Measurements from ENCODE around the gene DCP1B.

The DCP1B gene

GRCh38 chr12:1915082-1915968 is 88.9 kb downstream of the DCP1B start:
- Histone ChIP-seq H3K4me1 (ENCODE audit: control insufficient read depth, insufficient read depth, low read length) (peaks cover 3% of the 10 kb centered on the region), H3K4me3 (ENCODE audit: low read length) (no peak overlapping the region), H3K9me3 (ENCODE audit: control insufficient read depth, low read length) (peaks cover 3% of the 10 kb centered on the region), H3K36me3 (ENCODE audit: control insufficient read depth, insufficient read depth, low read length, severe bottlenecking) (no peaks in the 10 kb centered on the region), H3K9ac (ENCODE audit: low read length) (no peak overlapping the region), H3K27me3 (replicated peaks; ENCODE audit: control insufficient read depth, insufficient read depth, low read length) (peaks cover 53% of the 10 kb centered on the region)
- DNase-seq (ENCODE audit: low read depth): no peak

GRCh38 chr12:1914114-1914911 is 89.9 kb downstream of the DCP1B start:
- no peak overlapping the region for H3K9ac ChIP-seq (ENCODE audit: low read length)
- DNase-seq (ENCODE audit: low read depth): no peak
- H3K9me3 ChIP-seq (ENCODE audit: control insufficient read depth, low read length): peaks cover 5% of the 10 kb centered on the region
- H3K36me3 ChIP-seq (ENCODE audit: control insufficient read depth, insufficient read depth, low read length, severe bottlenecking): no peaks in the 10 kb centered on the region
- H3K27me3 ChIP-seq (replicated peaks; ENCODE audit: control insufficient read depth, insufficient read depth, low read length): peaks cover 55% of the 10 kb centered on the region
- no peak overlapping the region for H3K4me3 ChIP-seq (ENCODE audit: low read length)
- peaks cover 3% of the 10 kb centered on the region for H3K4me1 ChIP-seq (ENCODE audit: control insufficient read depth, insufficient read depth, low read length)

GRCh38 chr12:1913377-1914113 is 90.7 kb downstream of the DCP1B start:
- no peak for DNase-seq (ENCODE audit: low read depth)
- peaks cover 48% of the 10 kb centered on the region for H3K27me3 ChIP-seq (replicated peaks; ENCODE audit: control insufficient read depth, insufficient read depth, low read length)
- no peaks in the 10 kb centered on the region for H3K4me1 ChIP-seq (ENCODE audit: control insufficient read depth, insufficient read depth, low read length)

DNA sequence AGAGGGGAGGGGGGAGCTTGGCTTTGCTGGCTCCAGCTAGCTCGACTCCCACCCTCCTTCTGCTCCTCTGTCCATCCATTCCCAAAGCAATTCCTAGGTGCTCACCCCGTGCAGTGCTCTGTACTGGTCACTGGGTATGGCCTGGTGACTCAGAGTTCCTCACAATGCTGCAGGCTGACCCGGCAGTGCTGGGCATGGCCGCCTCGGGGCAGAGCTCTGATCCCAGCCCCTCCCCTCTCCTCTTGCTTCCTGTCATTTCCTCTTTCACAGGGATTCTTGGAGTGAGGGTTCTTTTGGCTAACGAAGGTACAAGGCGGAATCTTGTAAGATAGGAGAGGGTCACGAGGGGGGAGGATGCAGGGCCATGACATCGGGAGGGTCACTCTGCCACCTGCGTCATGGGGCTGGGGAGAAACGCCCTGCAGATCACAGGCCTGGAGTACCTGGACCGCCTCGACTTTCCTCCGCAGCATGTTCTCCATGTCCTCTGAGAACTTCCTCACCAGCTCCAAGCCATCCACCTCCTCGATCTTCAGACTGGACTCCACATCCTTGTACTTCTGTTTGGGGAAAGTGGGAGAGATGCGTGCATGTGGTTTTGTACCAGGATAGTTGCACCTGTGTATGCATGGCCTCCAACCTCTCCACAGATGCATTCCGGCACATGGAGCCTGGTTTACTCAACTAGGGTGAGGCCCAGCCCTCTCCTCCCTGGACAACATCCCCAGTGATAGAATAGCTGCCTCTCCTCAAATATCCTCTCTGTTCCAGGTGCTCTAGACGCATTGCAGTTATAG is 91.5 kb downstream of the DCP1B start:
- DNase-seq (ENCODE audit: low read depth): no peak
- H3K27me3 ChIP-seq (replicated peaks; ENCODE audit: control insufficient read depth, insufficient read depth, low read length): peaks cover 46% of the 10 kb centered on the region
- no peaks in the 10 kb centered on the region for H3K36me3 ChIP-seq (ENCODE audit: control insufficient read depth, insufficient read depth, low read length, severe bottlenecking)
- peaks cover 5% of the 10 kb centered on the region for H3K9me3 ChIP-seq (ENCODE audit: control insufficient read depth, low read length)
- no peak overlapping the region for H3K9ac ChIP-seq (ENCODE audit: low read length)
- no peaks in the 10 kb centered on the region for H3K4me1 ChIP-seq (ENCODE audit: control insufficient read depth, insufficient read depth, low read length)
- no peak overlapping the region for H3K4me3 ChIP-seq (ENCODE audit: low read length)

More at GRCh38 chr12:1913377-1914113, 90.7 kb downstream of the DCP1B start:
- Histone ChIP-seq H3K9me3 (ENCODE audit: control insufficient read depth, low read length) (peaks cover 5% of the 10 kb centered on the region), H3K9ac (ENCODE audit: low read length) (no peak overlapping the region), H3K4me3 (ENCODE audit: low read length) (no peak overlapping the region), H3K36me3 (ENCODE audit: control insufficient read depth, insufficient read depth, low read length, severe bottlenecking) (no peaks in the 10 kb centered on the region)

DNA sequence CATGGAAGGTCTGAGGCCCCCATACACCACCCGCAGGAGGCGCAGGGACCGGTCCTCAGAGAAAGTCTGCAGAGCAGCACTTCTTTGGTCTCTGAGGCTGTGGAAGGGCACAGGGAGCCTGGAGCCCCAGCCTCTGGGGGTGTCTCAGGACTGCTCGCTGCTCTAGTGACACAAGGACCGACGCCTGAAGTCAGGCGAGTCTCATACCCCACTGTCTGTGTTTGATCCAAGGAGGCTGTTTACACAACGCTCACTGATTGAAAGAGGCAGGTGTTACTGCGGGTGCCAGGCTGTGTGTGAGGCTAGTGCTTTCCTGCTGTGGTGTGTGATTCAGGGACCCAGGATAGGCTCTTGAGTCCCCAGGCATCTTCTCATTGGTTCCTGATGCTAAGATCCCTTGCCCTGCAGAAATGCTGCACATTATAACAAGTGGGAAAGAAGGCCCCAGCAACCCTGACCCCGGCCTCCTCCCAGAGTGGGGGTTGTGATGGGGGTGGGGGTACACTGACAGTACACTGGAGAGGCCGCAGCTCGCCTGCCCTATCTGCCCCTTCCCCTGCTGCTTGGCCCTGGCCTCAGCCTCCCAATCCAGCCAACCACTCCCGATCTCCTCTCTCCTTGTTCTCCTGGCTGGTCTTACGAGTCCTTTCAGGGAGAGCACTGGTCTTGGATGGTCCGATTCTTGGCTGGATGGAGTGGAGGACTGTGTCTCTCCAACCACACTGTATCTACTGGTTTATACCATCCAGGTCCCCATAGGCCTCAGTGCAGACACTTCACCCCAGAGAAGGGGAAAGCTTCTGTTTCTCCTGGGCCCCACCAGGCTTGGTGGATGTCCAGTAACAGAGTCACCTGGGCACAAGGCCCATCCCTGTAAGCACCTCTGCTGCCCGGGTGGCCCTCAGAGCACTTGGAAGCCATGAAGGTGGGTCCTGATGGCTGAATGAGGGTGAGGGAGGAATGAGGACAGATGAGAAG is 92.4 kb downstream of the DCP1B start:
- Histone ChIP-seq H3K27me3 (replicated peaks; ENCODE audit: control insufficient read depth, insufficient read depth, low read length) (peaks cover 43% of the 10 kb centered on the region), H3K4me3 (ENCODE audit: low read length) (no peak overlapping the region), H3K9me3 (ENCODE audit: control insufficient read depth, low read length) (peaks cover 12% of the 10 kb centered on the region), H3K9ac (ENCODE audit: low read length) (no peak overlapping the region), H3K36me3 (ENCODE audit: control insufficient read depth, insufficient read depth, low read length, severe bottlenecking) (no peaks in the 10 kb centered on the region), H3K4me1 (ENCODE audit: control insufficient read depth, insufficient read depth, low read length) (no peaks in the 10 kb centered on the region)
- no peak for DNase-seq (ENCODE audit: low read depth)

DNA sequence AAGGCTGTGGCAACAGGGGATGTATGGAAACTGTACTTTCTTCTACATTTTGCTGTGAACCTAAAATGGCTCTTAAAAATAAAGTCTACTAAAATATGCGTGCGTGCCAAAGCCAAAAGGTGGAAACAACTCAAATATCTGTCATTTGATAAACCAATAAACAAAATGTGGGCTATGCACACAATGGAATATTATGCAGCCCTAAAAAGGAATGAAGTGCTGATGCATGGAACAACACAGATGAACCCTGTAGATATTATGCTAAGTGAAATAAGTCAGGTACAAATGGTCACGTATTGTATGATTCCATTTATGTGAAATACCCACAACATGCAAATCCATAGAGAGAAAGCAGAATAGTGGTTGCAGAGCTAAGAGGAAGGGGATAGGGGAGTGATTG is 93.8 kb downstream of the DCP1B start:
- H3K27me3 ChIP-seq (replicated peaks; ENCODE audit: control insufficient read depth, insufficient read depth, low read length): peaks cover 29% of the 10 kb centered on the region
- DNase-seq (ENCODE audit: low read depth): no peak
- no peak overlapping the region for H3K4me3 ChIP-seq (ENCODE audit: low read length)
- H3K36me3 ChIP-seq (ENCODE audit: control insufficient read depth, insufficient read depth, low read length, severe bottlenecking): no peaks in the 10 kb centered on the region
- H3K9me3 ChIP-seq (ENCODE audit: control insufficient read depth, low read length): peaks cover 26% of the 10 kb centered on the region
- H3K4me1 ChIP-seq (ENCODE audit: control insufficient read depth, insufficient read depth, low read length): no peaks in the 10 kb centered on the region
- H3K9ac ChIP-seq (ENCODE audit: low read length): no peak overlapping the region

- Histone ChIP-seq H3K36me3 (ENCODE audit: control insufficient read depth, insufficient read depth, low read length, severe bottlenecking) (no peaks in the 10 kb centered on the region), H3K4me1 (ENCODE audit: control insufficient read depth, insufficient read depth, low read length) (no peaks in the 10 kb centered on the region), H3K9me3 (ENCODE audit: control insufficient read depth, low read length) (peaks cover 41% of the 10 kb centered on the region), H3K9ac (ENCODE audit: low read length) (no peak overlapping the region), H3K4me3 (ENCODE audit: low read length) (no peak overlapping the region), H3K27me3 (replicated peaks; ENCODE audit: control insufficient read depth, insufficient read depth, low read length) (peaks cover 24% of the 10 kb centered on the region)
- no peak for DNase-seq (ENCODE audit: low read depth)
These were observed 95.5 kb downstream of the DCP1B start for GRCh38 chr12:1908758-1909157.

DNA sequence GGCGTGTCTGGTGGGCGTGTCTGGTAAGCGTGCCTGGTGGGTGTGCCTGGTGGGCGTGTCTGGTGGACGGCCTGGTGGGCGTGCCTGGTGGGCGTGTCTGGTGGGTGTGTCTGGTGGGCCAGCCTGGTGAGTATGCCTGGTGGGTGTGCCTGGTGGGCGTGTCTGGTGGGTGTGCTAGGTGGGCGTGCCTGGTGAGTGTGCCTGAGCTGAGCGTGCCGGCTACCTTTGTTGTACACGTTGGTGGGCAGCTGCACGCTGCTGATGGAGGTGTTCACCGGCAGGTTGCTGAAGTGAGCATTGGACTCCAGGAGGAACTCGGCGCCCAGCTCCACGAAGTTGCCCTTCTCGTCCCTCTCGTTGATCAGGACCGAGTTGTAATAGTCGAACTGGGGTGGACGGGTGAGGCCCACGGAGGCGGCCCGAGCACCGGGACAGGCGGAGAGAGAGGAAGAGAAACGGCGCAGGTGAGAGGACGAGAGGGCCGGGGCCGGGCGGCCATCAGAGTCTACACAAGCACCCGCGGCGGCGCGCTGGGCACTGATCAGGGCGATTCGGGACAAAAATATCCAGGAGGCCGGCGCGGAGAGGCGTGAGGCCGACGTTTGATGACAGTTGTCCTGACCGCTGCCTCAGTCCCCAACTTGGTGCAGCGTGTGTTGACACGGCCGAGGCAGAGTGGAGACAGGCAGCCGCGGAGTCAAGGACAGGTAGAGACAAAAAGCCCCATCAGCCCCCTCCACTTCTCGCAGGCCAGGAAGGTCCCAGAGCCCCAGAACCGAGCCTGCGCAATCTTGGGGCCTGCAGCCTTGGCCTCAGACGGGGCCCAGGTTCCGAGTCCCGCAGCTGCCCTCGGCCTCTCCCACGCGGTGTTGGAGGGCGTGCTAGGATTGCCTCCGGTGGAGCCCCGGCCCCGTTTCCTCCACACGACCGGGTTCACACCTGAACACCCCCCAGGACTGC is 96.3 kb downstream of the DCP1B start:
- H3K27me3 ChIP-seq (replicated peaks; ENCODE audit: control insufficient read depth, insufficient read depth, low read length): peaks cover 18% of the 10 kb centered on the region
- no peak overlapping the region for H3K4me3 ChIP-seq (ENCODE audit: low read length)
- no peaks in the 10 kb centered on the region for H3K4me1 ChIP-seq (ENCODE audit: control insufficient read depth, insufficient read depth, low read length)
- DNase-seq (ENCODE audit: low read depth): no peak
- no peak overlapping the region for H3K9ac ChIP-seq (ENCODE audit: low read length)
- peaks cover 49% of the 10 kb centered on the region for H3K9me3 ChIP-seq (ENCODE audit: control insufficient read depth, low read length)
- H3K36me3 ChIP-seq (ENCODE audit: control insufficient read depth, insufficient read depth, low read length, severe bottlenecking): no peaks in the 10 kb centered on the region

- peaks cover 14% of the 10 kb centered on the region for H3K27me3 ChIP-seq (replicated peaks; ENCODE audit: control insufficient read depth, insufficient read depth, low read length)
- no peaks in the 10 kb centered on the region for H3K4me1 ChIP-seq (ENCODE audit: control insufficient read depth, insufficient read depth, low read length)
- no peak overlapping the region for H3K4me3 ChIP-seq (ENCODE audit: low read length)
- DNase-seq (ENCODE audit: low read depth): no peak
- H3K36me3 ChIP-seq (ENCODE audit: control insufficient read depth, insufficient read depth, low read length, severe bottlenecking): no peaks in the 10 kb centered on the region
- H3K9ac ChIP-seq (ENCODE audit: low read length): no peak overlapping the region
- H3K9me3 ChIP-seq (ENCODE audit: control insufficient read depth, low read length): peaks cover 62% of the 10 kb centered on the region
These were observed 97.7 kb downstream of the DCP1B start for GRCh38 chr12:1906579-1906978.
